ENCODE data around the gene SPPL3.

SPPL3 gene

GRCh38 chr12:120854804-120855203 lies 49.4 kb downstream of the SPPL3 start:
- no peak overlapping the region for H3K27ac Mint-ChIP-seq
- H3K27me3 Mint-ChIP-seq = no peaks in the 10 kb centered on the region
- DNase-seq (ENCODE audit: low spot score in 2 of 2) = no peak
- peaks cover 3% of the 10 kb centered on the region for H3K36me3 Mint-ChIP-seq
- H3K4me3 Mint-ChIP-seq = no peak overlapping the region
- ATAC-seq (ENCODE audit: low read depth) = no peak
- H3K9me3 Mint-ChIP-seq = peaks cover 1% of the 10 kb centered on the region
- peaks cover 45% of the 10 kb centered on the region for H3K4me1 Mint-ChIP-seq

GRCh38 chr12:120853188-120853587 lies 51.0 kb downstream of the SPPL3 start:
- no peaks in the 10 kb centered on the region for H3K27me3 Mint-ChIP-seq
- no peak overlapping the region for H3K27ac Mint-ChIP-seq
- H3K4me3 Mint-ChIP-seq = no peak overlapping the region
- H3K4me1 Mint-ChIP-seq = peaks cover 44% of the 10 kb centered on the region
- ATAC-seq (ENCODE audit: low read depth) (no peak), DNase-seq (ENCODE audit: low spot score in 2 of 2) (no peak)
- H3K36me3 Mint-ChIP-seq = peaks cover 3% of the 10 kb centered on the region
- peaks cover 1% of the 10 kb centered on the region for H3K9me3 Mint-ChIP-seq

- no peak for ATAC-seq (ENCODE audit: low read depth)
- Mint-ChIP-seq H3K36me3 (no peaks in the 10 kb centered on the region), H3K4me3 (peak overlapping the region; percentile 59), H3K27me3 (no peaks in the 10 kb centered on the region), H3K4me1 (peaks cover 46% of the 10 kb centered on the region), H3K27ac (peak overlapping the region; percentile 85), H3K9me3 (no peaks in the 10 kb centered on the region)
- no peak for DNase-seq (ENCODE audit: low spot score in 2 of 2)
Observed at GRCh38 chr12:120851944-120852343, 52.2 kb downstream of the SPPL3 start.

GRCh38 chr12:120851444-120851843 lies 52.7 kb downstream of the SPPL3 start:
- H3K27ac Mint-ChIP-seq = peak overlapping the region; percentile 85
- DNase-seq (ENCODE audit: low spot score in 2 of 2) (peak in 1 of 2 donors; percentile 39), ATAC-seq (ENCODE audit: low read depth) (peak; percentile 72)
- H3K27me3 Mint-ChIP-seq = no peaks in the 10 kb centered on the region
- H3K4me3 Mint-ChIP-seq = peak overlapping the region; percentile 59
- no peaks in the 10 kb centered on the region for H3K9me3 Mint-ChIP-seq
- H3K36me3 Mint-ChIP-seq = no peaks in the 10 kb centered on the region
- peaks cover 43% of the 10 kb centered on the region for H3K4me1 Mint-ChIP-seq

GRCh38 chr12:120849765-120850164 lies 54.4 kb downstream of the SPPL3 start:
- Mint-ChIP-seq H3K4me3 (no peak overlapping the region), H3K36me3 (no peaks in the 10 kb centered on the region), H3K9me3 (no peaks in the 10 kb centered on the region), H3K27ac (no peak overlapping the region), H3K4me1 (peaks cover 42% of the 10 kb centered on the region), H3K27me3 (no peaks in the 10 kb centered on the region)
- DNase-seq (ENCODE audit: low spot score in 2 of 2) (no peak), ATAC-seq (ENCODE audit: low read depth) (no peak)

- no peaks in the 10 kb centered on the region for H3K27me3 Mint-ChIP-seq
Observed at GRCh38 chr12:120847814-120848213, 56.3 kb downstream of the SPPL3 start.

GRCh38 chr12:120847392-120847791 lies 56.8 kb downstream of the SPPL3 start:
- H3K4me1 Mint-ChIP-seq = peaks cover 44% of the 10 kb centered on the region
- H3K4me3 Mint-ChIP-seq = no peak overlapping the region

More at GRCh38 chr12:120847814-120848213, 56.3 kb downstream of the SPPL3 start:
- Mint-ChIP-seq H3K36me3 (no peaks in the 10 kb centered on the region), H3K27ac (peak overlapping the region; percentile 84), H3K4me3 (peak overlapping the region; percentile 13), H3K4me1 (peaks cover 44% of the 10 kb centered on the region), H3K9me3 (no peaks in the 10 kb centered on the region)
- peak in 1 of 2 donors; percentile 44 for DNase-seq (ENCODE audit: low spot score in 2 of 2)
- ATAC-seq (ENCODE audit: low read depth) = peak; percentile 79

GRCh38 chr12:120846721-120847120 lies 57.4 kb downstream of the SPPL3 start:
- peak overlapping the region; percentile 84 for H3K27ac Mint-ChIP-seq
- H3K4me3 Mint-ChIP-seq = peak overlapping the region; percentile 39
- ATAC-seq (ENCODE audit: low read depth) (no peak), DNase-seq (ENCODE audit: low spot score in 2 of 2) (no peak)
- H3K27me3 Mint-ChIP-seq = no peaks in the 10 kb centered on the region
- H3K9me3 Mint-ChIP-seq = no peaks in the 10 kb centered on the region
- peaks cover 2% of the 10 kb centered on the region for H3K36me3 Mint-ChIP-seq
- peaks cover 44% of the 10 kb centered on the region for H3K4me1 Mint-ChIP-seq

More at GRCh38 chr12:120847392-120847791, 56.8 kb downstream of the SPPL3 start:
- Mint-ChIP-seq H3K27ac (peak overlapping the region; percentile 84), H3K9me3 (no peaks in the 10 kb centered on the region), H3K27me3 (no peaks in the 10 kb centered on the region), H3K36me3 (no peaks in the 10 kb centered on the region)
- no peak for DNase-seq (ENCODE audit: low spot score in 2 of 2)
- ATAC-seq (ENCODE audit: low read depth) = peak; percentile 19

- Mint-ChIP-seq H3K27me3 (no peaks in the 10 kb centered on the region), H3K9me3 (no peaks in the 10 kb centered on the region), H3K36me3 (peaks cover 2% of the 10 kb centered on the region), H3K4me1 (peaks cover 34% of the 10 kb centered on the region), H3K4me3 (no peak overlapping the region), H3K27ac (no peak overlapping the region)
- ATAC-seq (ENCODE audit: low read depth) (no peak), DNase-seq (ENCODE audit: low spot score in 2 of 2) (no peak)
Observed at GRCh38 chr12:120845696-120846095, 58.5 kb downstream of the SPPL3 start.

- Mint-ChIP-seq H3K36me3 (peaks cover 6% of the 10 kb centered on the region), H3K9me3 (no peaks in the 10 kb centered on the region), H3K27ac (no peak overlapping the region), H3K4me1 (peaks cover 33% of the 10 kb centered on the region), H3K27me3 (no peaks in the 10 kb centered on the region), H3K4me3 (no peak overlapping the region)
- ATAC-seq (ENCODE audit: low read depth) = no peak
- no peak for DNase-seq (ENCODE audit: low spot score in 2 of 2)
Observed at GRCh38 chr12:120844768-120845449, 59.2 kb downstream of the SPPL3 start.

GRCh38 chr12:120844297-120844696 lies 59.9 kb downstream of the SPPL3 start:
- no peak overlapping the region for H3K27ac Mint-ChIP-seq
- H3K4me3 Mint-ChIP-seq = no peak overlapping the region
- no peaks in the 10 kb centered on the region for H3K27me3 Mint-ChIP-seq
- DNase-seq (ENCODE audit: low spot score in 2 of 2) (no peak), ATAC-seq (ENCODE audit: low read depth) (no peak)
- peaks cover 31% of the 10 kb centered on the region for H3K4me1 Mint-ChIP-seq
- H3K9me3 Mint-ChIP-seq = no peaks in the 10 kb centered on the region
- peaks cover 6% of the 10 kb centered on the region for H3K36me3 Mint-ChIP-seq

- no peak for DNase-seq (ENCODE audit: low spot score in 2 of 2)
Observed at GRCh38 chr12:120843472-120843871, 60.7 kb downstream of the SPPL3 start.

GRCh38 chr12:120842595-120842994 lies 61.6 kb downstream of the SPPL3 start:
- Mint-ChIP-seq H3K36me3 (peaks cover 8% of the 10 kb centered on the region), H3K4me3 (no peak overlapping the region), H3K4me1 (peaks cover 26% of the 10 kb centered on the region), H3K27ac (no peak overlapping the region), H3K27me3 (no peaks in the 10 kb centered on the region), H3K9me3 (no peaks in the 10 kb centered on the region)
- ATAC-seq (ENCODE audit: low read depth) (no peak), DNase-seq (ENCODE audit: low spot score in 2 of 2) (no peak)

More at GRCh38 chr12:120843472-120843871, 60.7 kb downstream of the SPPL3 start:
- Mint-ChIP-seq H3K27me3 (no peaks in the 10 kb centered on the region), H3K36me3 (peaks cover 6% of the 10 kb centered on the region), H3K27ac (peak overlapping the region; percentile 22), H3K4me3 (no peak overlapping the region), H3K4me1 (peaks cover 31% of the 10 kb centered on the region), H3K9me3 (no peaks in the 10 kb centered on the region)
- ATAC-seq (ENCODE audit: low read depth) = no peak

GRCh38 chr12:120841525-120841924 lies 62.6 kb downstream of the SPPL3 start:
- H3K4me1 Mint-ChIP-seq = peaks cover 22% of the 10 kb centered on the region
- ATAC-seq (ENCODE audit: low read depth) (no peak), DNase-seq (ENCODE audit: low spot score in 2 of 2) (no peak)
- no peaks in the 10 kb centered on the region for H3K9me3 Mint-ChIP-seq
- H3K4me3 Mint-ChIP-seq = no peak overlapping the region
- H3K27ac Mint-ChIP-seq = no peak overlapping the region
- no peaks in the 10 kb centered on the region for H3K27me3 Mint-ChIP-seq
- peaks cover 8% of the 10 kb centered on the region for H3K36me3 Mint-ChIP-seq

- Mint-ChIP-seq H3K4me1 (peaks cover 36% of the 10 kb centered on the region), H3K27ac (no peak overlapping the region), H3K4me3 (no peak overlapping the region), H3K27me3 (no peaks in the 10 kb centered on the region), H3K36me3 (peaks cover 8% of the 10 kb centered on the region), H3K9me3 (no peaks in the 10 kb centered on the region)
- DNase-seq (ENCODE audit: low spot score in 2 of 2) (no peak), ATAC-seq (ENCODE audit: low read depth) (no peak)
Observed at GRCh38 chr12:120839503-120839902, 64.7 kb downstream of the SPPL3 start.

Data from memory B cell (primary cell).